ENCODE data around the gene SLC2A13.

The SLC2A13 gene

GRCh38 chr12:39920647-39921046, 185.2 kb downstream of the SLC2A13 start:
- no peak overlapping the region for H3K4me3 ChIP-seq (ENCODE audit: low read depth, low read length)
- no peak for TF ChIP-seq CTCF (IDR thresholded peaks at IDR 0.05; ENCODE audit: borderline replicate concordance, insufficient read depth, low read depth, low read length)

GRCh38 chr12:39920222-39920621, 185.7 kb downstream of the SLC2A13 start:
- TF ChIP-seq CTCF (IDR thresholded peaks at IDR 0.05; ENCODE audit: borderline replicate concordance, insufficient read depth, low read depth, low read length) = no peak
- no peak overlapping the region for H3K4me3 ChIP-seq (ENCODE audit: low read depth, low read length)

- no peak for TF ChIP-seq CTCF (IDR thresholded peaks at IDR 0.05; ENCODE audit: borderline replicate concordance, insufficient read depth, low read depth, low read length)
- H3K4me3 ChIP-seq (ENCODE audit: low read depth, low read length) = no peak overlapping the region
Observed at GRCh38 chr12:39919790-39920189, 186.1 kb downstream of the SLC2A13 start.

- no peak for TF ChIP-seq CTCF (IDR thresholded peaks at IDR 0.05; ENCODE audit: borderline replicate concordance, insufficient read depth, low read depth, low read length)
- no peak overlapping the region for H3K4me3 ChIP-seq (ENCODE audit: low read depth, low read length)
Observed at GRCh38 chr12:39915249-39915648, 190.6 kb downstream of the SLC2A13 start.

GRCh38 chr12:39912211-39912980, 193.5 kb downstream of the SLC2A13 start:
- TF ChIP-seq CTCF (IDR thresholded peaks at IDR 0.05; ENCODE audit: borderline replicate concordance, insufficient read depth, low read depth, low read length) = no peak
- H3K4me3 ChIP-seq (ENCODE audit: low read depth, low read length) = no peak overlapping the region

GRCh38 chr12:39906237-39906636, 199.6 kb downstream of the SLC2A13 start:
- no peak for TF ChIP-seq CTCF (IDR thresholded peaks at IDR 0.05; ENCODE audit: borderline replicate concordance, insufficient read depth, low read depth, low read length)
- H3K4me3 ChIP-seq (ENCODE audit: low read depth, low read length) = no peak overlapping the region

- no peak for TF ChIP-seq CTCF (IDR thresholded peaks at IDR 0.05; ENCODE audit: borderline replicate concordance, insufficient read depth, low read depth, low read length)
- H3K4me3 ChIP-seq (ENCODE audit: low read depth, low read length) = no peak overlapping the region
Observed at GRCh38 chr12:39905152-39905551, 200.7 kb downstream of the SLC2A13 start.

Data from GM12875 (cell line).